ENCODE measurements around the gene MON1A.
"Not testable (repeated sequence)": the region's sequence is repeated elsewhere in the genome, so short reads cannot be mapped to it uniquely, and the experiment has no call there.

Gene MON1A

GRCh38 chr3:49916686-49917085 lies 12.9 kb downstream of the MON1A start:
- peak; percentile 37 for DNase-seq

GRCh38 chr3:49914906-49915305 lies 14.7 kb downstream of the MON1A start:
- DNase-seq = no peak

- no peak for DNase-seq
These were observed 16.7 kb downstream of the MON1A start for GRCh38 chr3:49912881-49913281.

GRCh38 chr3:49911611-49912010 lies 18.0 kb downstream of the MON1A start:
- DNase-seq = no peak

GRCh38 chr3:49911124-49911420 lies 18.5 kb downstream of the MON1A start:
- DNase-seq = no peak

- DNase-seq = no peak
These were observed 19.0 kb downstream of the MON1A start for GRCh38 chr3:49910409-49911123.

- DNase-seq = no peak
These were observed 21.0 kb downstream of the MON1A start for GRCh38 chr3:49908373-49909199.

GRCh38 chr3:49906073-49906743 lies 23.4 kb downstream of the MON1A start:
- peak; percentile 46 for DNase-seq

GRCh38 chr3:49904448-49904847 lies 25.2 kb downstream of the MON1A start:
- DNase-seq = not testable (repeated sequence)

GRCh38 chr3:49903451-49904424 lies 25.9 kb downstream of the MON1A start, which contains the start of gene MST1R:
Gene MST1R, minus strand, starts transcription at chr3:49903873. Its CDS starts 264 bp downstream, at chr3:49903609.
- peak; percentile 30 for DNase-seq

GRCh38 chr3:49902511-49903345 lies 26.9 kb downstream of the MON1A start:
- DNase-seq = no peak

- no peak for DNase-seq
These were observed 28.0 kb downstream of the MON1A start for GRCh38 chr3:49901366-49902339.

GRCh38 chr3:49900491-49901153 lies 29.0 kb downstream of the MON1A start:
- no peak for DNase-seq

GRCh38 chr3:49899815-49900214 lies 29.8 kb downstream of the MON1A start:
- DNase-seq = peak; percentile 21

- no peak for DNase-seq
These were observed 30.6 kb downstream of the MON1A start for GRCh38 chr3:49898991-49899390.

- DNase-seq = no peak
These were observed 33.3 kb downstream of the MON1A start for GRCh38 chr3:49896345-49896744.

- DNase-seq = no peak
These were observed 33.8 kb downstream of the MON1A start for GRCh38 chr3:49895791-49896190.

GRCh38 chr3:49889296-49889695 lies 40.3 kb downstream of the MON1A start:
- no peak for DNase-seq

- DNase-seq = no peak
These were observed 42.7 kb downstream of the MON1A start for GRCh38 chr3:49886922-49887265.

- no peak for DNase-seq
These were observed 45.6 kb downstream of the MON1A start for GRCh38 chr3:49883998-49884397.
